Cerebellar cortex (tissue), 1 donor: ENCODE data around the gene XRN2.

Experiments used
- DNase-seq: peaks from one replicate; pipeline ENCODE4 v3.0.0-alpha.2; 2015; ENCODE audit warnings: low spot score

XRN2 gene

DNA sequence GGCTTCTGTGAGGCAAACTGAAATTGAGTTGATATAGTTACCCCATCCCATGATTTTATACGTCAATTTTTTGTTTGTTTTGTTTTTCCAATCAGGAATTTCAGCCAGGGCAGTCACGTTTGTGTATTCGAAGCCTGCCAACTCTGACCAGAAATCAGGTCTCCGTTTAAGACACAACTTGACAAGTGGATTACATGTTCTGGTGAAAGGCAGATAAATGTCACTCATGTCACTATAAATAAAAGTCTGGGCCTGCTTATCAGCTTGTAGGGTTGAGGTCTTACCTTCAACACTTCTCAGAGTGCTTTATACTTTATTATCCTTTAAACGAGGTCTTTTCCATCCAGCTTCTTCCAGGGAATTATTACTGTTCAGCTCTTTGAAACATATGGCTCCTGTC is 8.4 kb upstream of the XRN2 start:
- no peak for DNase-seq

DNA sequence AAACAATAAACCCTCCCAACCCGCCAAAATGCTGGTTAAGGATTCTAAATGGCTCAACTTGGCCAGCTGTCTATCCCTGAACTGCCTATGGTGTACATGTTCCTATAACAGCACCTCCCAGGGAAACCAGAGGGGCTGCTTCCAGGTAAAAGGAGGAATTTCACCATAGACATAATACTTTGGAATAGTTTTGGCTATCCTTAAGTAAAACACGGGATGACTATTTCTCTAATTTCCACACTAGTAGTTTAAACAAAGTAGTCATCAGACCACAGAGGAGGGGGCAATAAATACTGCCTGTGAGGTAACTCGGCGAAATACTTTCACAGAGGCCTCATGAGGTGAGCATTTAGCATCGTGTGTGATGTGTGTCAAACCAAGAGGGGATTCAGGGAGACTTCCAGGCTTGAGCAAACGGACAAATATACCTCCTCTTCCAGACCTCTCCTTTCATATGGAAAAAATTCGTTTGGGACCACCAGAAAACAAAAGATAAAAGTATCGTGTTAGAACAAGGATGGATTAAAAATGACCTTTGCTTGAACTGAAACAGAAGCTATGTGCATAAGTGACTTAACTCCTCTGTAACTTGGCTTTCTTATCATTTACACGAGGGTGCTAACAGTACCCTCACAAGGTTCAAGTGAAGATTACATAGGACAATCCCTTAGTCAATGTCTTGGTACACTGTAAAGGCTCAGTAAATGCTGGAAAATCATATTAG is 1.0 kb upstream of the XRN2 start:
- no peak for DNase-seq

DNA sequence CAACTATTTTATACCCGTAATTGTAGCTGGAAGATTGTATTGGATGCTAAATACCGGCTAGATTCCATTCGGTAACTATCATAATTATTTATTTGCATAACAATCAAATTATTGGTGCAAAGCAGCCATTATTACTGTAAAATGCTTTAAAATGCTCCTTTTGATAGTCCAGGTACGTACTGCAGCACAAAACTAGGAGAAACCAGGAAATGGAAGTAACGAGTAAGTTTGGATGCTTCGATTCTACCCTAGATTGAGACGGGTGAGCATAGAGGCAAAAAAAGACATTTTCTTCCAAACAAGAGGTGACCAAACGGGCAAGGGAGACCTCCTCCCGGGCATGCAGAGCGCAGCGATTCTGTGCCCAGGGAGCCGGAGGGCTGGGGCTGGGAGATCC is 469 bp upstream of the XRN2 start:
- DNase-seq = no peak

DNA sequence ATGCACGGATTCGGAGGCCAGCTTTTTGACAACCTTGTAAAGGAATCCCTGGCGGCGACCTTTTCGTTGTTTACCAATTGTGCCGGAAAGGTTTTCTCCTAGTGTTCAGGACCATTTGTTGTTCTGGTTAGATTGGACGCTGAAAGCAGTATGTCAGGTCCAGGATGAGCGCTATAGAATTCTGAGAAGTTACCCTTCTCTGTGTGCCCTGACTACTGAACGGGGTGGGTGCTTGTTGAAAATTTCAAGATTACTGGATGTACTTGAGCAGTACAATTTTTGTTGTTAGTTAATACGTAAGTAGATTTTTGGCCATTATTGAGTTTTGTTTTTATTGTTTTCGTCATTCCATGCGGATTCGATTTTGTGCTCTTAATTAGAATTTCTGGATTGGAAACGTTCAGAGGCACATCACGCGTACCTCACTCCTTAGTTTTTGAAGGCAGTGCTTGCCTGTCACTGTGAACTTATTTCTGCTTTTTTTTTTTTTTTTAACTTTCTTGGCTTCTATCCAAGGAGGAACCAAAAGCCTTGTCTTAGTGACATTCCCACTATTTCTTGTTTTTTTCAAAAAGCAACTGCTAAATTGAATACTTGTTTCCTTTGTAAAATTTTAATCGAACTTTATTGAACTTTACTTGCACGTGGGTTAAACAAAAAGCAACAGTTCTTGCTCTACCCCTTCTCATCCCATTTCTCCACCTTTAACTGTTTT is 898 bp downstream of the XRN2 start:
- DNase-seq = peak; percentile 7

DNA sequence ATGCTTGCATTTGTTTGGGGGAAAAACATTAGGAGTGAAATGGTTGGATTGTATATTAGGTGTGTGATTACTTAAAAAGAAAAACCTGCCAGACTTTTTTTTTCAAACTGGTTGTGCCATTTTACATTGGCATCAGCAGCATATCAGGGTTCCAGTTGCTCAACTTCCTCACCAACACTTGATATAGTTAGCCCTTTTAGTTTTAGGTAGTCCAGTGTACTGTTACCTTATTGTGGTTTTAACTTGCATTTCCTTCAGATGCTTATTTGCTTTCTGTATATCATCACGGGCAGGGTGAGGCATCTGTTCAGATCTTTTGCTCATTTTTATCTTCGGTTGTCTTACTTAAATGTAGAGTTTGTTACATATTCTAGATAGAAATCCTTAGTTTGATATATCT is 5.2 kb downstream of the XRN2 start:
- DNase-seq = no peak

DNA sequence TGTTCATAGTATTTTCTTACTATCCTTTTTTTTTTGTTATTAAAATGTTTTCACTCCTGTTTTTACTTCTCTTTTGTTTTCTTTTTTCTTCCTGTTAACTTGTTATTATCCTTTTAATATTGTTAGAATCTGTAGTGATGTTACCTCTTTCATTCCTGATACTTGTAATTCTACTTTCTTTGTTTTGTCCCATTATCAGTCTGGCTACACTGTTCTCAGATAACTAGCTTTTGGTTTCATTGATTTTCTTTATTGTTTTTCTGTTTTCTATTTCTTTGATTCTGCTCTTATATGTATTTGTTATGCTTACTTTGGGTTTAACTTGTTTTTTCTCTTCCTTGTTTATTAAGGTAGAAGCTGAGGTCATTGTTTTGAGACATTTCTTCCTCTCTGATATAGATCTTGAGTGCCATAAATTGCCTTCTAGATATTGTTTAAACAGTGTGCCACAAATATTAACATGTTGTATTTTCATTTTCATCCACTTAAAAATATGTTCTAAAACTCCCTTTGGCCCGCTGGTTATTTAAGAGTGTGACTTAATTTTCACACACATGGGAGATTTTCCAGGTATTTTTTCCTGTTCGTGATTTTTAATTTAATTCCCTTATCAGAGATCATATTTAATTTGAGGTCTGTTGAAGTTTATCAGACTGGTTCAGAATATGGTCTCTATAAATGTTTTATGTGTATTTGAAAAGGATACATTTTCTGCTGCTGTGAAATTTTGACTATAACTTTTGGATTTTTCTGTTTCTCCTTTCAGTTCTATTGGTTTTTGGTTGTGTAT is 6.7 kb downstream of the XRN2 start:
- DNase-seq = no peak

DNA sequence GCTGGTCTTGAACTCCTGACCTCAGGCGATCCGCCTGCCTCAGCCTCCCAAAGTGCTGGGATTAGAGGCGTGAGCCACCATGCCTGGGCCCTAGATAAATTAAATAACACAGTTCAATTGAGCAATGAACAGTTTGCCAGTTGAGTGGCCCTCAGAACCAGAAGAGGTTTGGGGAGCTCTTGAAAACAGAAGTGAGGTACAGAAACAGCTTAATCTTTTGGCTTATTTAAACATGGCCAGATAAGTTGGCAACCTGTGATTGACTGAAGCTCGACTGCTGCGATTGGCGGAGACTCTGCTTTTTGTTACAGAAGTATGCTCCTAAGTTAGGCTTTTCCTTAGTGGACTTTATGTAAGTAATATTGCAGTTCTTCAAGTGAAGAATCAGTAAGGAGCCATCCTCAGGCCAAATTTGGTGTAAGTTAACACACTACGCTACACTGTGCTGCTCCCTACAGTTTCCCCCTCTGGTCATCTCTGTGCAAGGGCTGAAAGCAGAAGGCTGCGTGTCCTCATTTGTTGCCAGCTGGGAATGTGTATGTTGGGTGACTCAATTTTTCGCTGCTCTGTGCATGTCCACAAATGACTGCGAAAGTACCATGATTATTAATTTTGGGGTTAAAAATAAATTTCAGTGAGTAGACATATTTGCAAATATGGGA is 9.8 kb downstream of the XRN2 start:
- no peak for DNase-seq

DNA sequence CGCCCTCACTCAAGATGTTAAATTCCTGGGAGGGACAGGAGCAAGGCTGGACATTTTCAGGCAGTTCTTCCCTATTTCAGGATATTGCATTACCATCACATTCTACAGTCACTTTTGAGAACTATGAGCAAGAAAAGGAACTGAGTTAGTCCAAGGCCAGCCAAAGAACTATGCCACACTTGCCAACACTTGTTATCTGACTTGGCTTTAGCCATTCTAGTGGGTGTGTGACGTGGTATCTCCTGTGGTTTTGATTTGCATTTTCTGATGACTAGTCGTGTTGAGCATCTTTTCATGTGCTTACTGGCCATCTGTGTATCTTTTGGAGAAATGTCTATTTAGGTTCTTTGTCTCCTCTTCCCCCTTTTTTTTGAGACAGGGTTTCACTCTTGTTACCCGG is 12.0 kb downstream of the XRN2 start:
- no peak for DNase-seq

DNA sequence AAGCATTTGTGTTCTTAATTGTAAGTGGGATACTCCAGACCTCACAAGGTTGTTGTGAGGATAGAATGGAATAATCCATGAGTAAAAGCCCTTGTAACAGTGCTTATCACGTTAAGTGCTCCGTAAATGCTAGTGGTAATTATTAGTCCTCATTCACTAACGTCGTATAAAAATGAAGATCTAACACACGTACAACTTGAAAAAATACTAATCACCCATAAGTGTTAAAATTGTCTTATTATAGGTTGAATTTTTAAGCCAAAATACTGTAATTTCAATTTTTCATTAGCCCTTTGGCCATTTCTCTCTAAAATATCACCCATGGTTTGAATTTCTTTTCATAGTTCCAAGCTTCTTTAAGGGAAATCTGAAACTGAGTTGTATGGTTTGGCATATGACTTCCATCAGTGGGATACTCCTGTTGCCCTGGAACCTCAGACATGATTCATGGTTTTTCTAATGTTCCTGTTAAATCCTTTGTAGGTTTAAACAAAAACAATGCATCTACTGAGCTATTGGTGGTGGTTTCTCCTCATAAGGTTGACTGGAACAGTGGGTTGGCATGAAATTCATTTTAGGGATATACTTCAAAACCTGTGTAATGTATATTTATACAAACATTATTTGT is 19.1 kb downstream of the XRN2 start:
- no peak for DNase-seq

DNA sequence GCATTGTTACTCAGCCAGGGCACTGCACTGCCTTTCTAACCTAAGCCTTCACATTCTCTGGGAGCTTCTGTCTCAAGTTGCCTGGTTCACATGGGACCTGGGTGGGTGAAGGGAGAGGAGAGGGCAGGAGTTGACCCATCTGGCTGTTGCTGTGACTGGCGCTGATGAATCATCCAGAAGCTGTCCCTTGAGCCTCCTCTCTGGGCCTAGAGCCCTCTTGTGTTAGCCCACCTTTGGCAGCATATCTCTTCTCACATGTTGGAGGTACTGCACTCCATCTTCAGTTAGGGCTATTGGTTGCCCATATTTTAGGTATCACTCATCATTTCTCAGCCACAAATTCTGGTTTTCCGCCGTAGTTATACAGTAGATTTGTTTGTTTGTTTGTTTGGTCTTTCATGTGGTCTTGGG is 19.8 kb downstream of the XRN2 start:
- no peak for DNase-seq

DNA sequence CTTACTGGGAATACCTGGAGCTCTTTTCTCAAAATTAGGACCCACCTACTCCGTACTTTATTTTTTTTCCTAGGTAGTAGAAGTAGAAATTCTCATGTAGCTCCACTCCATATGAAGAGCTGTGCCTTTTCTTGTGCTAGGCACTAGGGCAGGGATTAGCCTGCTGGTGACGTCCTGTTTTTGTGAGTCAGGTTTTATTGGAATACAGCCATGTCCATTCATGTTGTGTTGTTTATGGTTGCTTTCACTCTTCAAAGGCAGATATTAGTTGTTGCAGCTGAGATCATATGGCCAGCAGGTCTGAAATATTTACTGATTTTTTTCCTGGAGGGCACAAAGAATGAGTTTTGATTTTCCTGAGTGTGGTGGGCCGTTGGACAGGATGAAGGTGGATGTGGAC is 20.5 kb downstream of the XRN2 start:
- DNase-seq = no peak

DNA sequence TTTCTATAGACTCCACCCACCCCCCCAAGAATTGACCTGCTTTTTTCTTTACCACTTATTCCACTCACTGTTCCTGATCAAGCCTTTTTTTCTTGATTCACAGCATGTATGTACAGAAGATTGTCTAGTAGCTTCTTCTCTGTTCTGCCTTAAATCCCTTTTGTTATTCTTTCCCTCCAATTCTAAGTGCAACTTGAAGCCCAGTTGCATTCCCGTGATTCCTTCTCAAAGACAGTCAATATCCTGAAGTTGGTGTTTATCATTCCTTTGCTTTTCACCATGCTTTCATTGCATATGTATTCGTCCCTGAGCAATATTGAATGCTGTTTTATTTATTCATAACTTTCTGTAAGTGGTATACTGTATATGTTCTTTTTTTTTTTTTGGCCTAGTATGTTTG is 21.0 kb downstream of the XRN2 start:
- no peak for DNase-seq

DNA sequence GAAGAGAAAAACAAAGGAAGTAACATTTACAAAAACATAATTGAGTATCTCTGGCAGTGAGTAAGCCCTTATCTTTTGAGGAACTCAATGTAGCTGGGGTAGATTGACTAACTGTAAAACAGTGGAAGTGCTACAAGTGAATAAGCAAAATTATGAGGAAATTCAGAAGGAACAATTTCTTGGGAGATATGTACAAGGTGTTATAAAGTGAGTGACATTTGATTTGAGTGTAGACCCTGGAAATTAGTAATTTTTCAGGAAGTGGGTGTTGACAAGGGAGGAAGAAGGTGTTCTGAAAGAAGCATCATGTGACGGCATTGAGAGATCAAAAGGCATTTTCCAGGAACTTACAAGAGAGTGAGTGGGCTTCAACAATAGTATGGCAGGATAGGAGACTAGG is 22.2 kb downstream of the XRN2 start:
- DNase-seq = no peak

DNA sequence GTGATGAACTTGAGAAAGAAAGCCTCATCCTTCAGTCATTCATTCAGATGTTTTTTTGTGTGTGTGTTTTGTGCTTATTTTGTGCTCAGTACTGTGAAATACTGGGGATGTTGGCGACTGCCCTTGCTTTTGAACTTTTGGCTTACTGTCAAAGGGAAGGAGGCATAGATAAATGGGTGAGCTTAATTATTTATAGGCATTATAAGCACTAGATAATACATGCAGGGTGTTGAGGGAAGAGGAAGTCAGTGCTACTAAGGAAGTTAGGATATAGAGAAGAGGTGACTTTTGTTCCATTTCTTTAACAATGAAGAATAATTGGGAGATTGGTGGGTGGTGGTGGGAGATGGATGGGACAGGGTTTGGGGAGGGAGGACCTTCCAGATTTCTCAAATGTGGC is 23.6 kb downstream of the XRN2 start:
- no peak for DNase-seq

DNA sequence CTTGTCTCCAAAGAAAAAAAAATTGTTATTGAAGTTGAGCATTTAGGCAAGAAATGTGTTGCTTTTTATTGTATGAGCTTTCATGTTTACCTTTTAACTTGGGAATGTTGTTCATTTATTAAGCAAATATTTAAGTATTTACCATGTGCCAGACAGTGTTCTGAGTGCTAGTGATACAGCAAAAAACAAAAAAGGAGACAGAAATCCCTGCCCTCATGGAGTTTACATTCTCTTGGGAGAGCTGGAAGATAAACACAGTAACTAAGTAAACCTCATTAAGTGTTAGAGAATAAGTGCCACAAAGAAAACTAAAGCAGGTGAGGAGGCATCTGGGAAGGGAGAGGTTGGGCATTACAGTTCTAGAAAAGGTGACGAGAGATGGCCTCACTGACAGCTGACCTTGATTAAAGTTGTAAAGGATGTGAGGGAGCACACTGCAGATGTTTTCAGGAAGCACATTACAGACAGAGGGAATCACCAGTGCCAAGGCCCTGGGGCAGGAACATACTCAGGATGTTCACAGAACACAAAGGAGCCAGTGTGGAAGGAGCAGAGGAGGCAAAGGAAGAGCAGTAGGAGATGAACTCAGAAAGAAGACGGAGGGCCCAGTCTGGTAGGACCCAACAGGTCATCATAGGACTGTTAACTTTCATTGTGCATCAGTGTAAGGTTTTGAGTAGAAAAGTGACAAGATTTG is 33.5 kb downstream of the XRN2 start:
- DNase-seq = no peak

DNA sequence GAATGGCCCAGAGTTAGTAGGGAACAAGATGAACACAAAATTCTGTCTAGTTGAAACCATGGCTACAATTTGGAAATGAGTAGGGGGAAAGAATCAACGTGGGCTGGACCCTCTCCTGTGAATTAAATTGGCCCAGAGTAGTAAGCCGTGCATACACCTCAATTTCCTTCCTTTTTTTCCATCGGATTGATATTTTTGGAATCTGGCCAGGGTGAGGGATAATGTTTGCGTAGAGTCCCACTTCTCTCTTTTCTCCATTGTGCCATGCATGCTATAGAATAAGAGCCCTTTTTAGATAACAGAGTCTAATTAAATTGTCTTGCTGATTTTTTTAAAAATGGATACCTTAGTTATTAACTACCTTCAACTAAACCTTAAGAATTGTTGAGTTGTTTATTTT is 35.2 kb downstream of the XRN2 start:
- DNase-seq = no peak

DNA sequence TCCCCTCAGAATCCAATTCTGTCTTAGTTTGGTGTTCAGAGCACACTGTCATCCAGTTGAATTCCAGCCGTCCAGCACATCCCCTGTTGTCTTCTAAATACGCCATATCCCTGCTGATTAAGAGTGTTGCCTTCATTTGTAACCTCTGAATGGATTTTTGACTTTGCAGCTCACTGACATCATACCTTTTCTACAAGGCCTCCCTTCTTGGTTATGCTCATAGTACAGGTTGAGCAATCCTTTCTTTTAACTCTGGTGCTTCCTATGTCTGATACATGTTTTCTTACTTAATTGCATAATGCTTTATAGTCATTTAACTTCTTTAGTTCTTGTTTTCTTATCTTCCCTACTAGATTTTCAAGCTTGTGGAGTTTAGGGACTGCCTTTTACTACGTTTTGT is 36.4 kb downstream of the XRN2 start:
- no peak for DNase-seq

DNA sequence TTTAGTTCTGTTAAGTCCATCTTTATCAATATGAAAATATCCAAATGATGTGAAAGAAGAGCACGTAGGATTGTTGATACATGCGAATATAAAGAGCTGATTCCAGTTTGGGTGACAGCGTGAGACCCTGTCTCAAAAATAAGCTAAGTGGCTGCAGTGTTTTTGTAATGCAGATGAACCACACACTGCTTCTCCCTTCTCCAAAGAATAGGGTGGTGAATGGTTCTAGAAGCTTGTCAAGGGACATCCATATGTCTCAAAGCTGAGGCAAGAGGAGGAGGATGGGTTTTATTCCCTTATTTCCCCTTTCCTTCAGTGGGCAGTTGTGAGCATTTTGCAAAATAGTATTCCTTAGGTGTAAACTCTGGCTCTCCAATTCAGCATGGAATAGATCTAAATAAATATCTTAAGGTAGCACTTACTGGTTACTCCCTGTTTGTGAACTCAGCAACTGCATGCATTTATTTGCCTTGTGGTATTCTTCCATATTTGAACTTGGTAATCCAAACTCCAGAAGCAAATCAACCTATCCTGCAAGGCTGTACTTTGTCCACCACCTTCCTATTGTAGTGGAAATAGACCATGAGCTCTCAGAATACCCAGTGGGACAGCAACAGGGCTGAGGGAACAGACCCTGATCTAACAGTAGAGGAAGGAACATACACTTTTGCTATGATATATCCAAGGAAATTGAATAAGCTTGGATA is 38.0 kb downstream of the XRN2 start:
- DNase-seq = no peak

DNA sequence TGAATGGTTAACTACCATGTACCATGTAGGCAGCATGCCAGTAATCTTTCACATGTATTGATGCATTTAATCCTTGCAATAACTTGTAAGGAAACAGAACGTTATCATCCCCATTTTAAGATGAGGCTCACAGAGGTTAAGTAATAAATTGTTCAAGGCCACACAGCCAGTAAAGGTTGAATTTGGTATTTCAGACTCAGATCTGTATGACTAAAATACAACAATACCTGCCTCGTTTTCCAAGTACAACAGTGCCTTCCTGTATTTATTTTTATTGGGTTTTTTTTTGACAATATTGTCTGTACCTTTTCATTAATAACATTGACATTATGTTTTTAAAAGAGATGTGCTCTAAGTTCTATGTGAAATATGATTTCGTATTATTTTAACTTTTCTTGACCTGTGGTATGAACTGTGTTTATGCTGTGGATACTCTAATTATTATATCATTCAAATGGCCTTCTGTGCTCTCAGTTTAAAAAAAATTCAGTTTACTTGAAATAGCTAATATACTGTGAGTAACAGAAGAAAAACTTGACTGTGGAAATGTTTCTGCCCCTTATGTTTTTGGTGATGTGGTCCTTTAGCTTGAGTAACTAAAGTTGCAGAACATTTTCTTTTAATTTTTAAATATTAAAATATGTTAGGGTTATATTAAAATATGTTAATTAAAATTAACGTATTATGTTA is 39.7 kb downstream of the XRN2 start:
- no peak for DNase-seq

DNA sequence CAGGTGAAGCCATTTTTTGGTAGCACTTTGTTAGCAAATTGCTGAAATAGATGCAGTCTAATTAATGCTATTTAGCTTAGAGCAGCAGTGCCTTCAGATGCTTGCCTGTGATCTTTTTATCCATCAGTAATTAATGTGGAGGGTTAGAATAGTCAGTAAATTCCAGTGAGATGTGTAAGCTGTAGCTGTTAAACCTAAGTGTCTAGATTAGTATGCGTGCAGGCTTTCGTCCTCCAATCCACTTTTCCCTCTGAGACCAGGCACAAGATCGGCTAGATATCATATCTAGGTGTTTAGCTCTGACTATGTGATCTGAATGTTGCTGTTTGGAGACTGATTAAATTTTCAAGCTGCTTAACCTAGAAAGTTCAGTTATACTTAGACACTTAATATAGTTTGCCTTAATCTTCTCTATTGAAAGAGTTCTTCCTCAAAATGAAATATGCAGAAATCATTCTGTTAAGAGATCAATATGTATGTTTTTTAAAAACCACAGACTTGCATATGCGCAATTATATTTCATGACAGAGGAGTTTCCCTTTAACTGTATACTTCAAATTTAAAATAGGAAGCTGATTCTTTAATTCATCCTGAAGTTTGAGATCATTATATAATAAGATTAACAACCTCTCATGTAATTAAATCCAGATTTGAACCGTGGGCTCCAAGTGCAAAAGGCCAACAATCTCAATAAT is 41.2 kb downstream of the XRN2 start:
- DNase-seq = no peak
